Skeletal muscle tissue (tissue), 4 donors: ENCODE data around the gene IL1A. TPM values are rescaled to one million over a fixed set of nuclear protein-coding genes. Genes with fewer than 3 reads are reported as not detected.

Source experiments
- H3K27ac ChIP-seq: one replicate; pipeline ENCODE4 v1.7.0; 2013; ENCODE audit warnings: mild to moderate bottlenecking, low read depth, low read length, inconsistent platforms
- H3K27me3 ChIP-seq, 3 donors: one replicate each; pipeline ENCODE4 v1.7.0; 2013; ENCODE audit warnings: low read length in 3 of 3; ENCODE audit not compliant: control insufficient read depth in 3 of 3, insufficient read depth in 3 of 3
- H3K36me3 ChIP-seq, 3 donors: one replicate each; pipeline ENCODE4 v1.7.0; 2013; ENCODE audit warnings: low read length in 3 of 3; ENCODE audit not compliant: control insufficient read depth in 3 of 3, insufficient read depth in 3 of 3
- H3K4me1 ChIP-seq, 3 donors: one replicate each; pipeline ENCODE4 v1.7.0; 2013; ENCODE audit warnings: low read length in 3 of 3, mild to moderate bottlenecking in 3 of 3; ENCODE audit not compliant: control insufficient read depth in 3 of 3, insufficient read depth in 3 of 3
- H3K4me3 ChIP-seq, 3 donors: one replicate each; pipeline ENCODE4 v1.7.0; 2013; ENCODE audit warnings: low read length in 3 of 3
- H3K9ac ChIP-seq, 3 donors: one replicate each; pipeline ENCODE4 v1.7.0; 2013; ENCODE audit warnings: low read length in 3 of 3, mild to moderate bottlenecking in 3 of 3, moderate library complexity in 2 of 3, low read depth in 1 of 3
- H3K9me3 ChIP-seq, 3 donors: one replicate each; pipeline ENCODE4 v1.7.0; 2013; ENCODE audit warnings: low read length in 3 of 3; ENCODE audit not compliant: control insufficient read depth in 3 of 3
- total RNA-seq: library from RNA; depleted of rRNA; stranded (reverse); fragments of >200 nt; gene quantifications from one replicate; pipeline ENCODE4 v1.2.3, GENCODE V29; 2014
- donor health status: Osteomylitis.

IL1A gene
- total RNA-seq, 1 donor from 2014 or later, result not detected

- Histone ChIP-seq H3K9me3 (no peaks in the 10 kb centered on the region), H3K9ac (no peak overlapping the region), H3K4me1 (no peaks in the 10 kb centered on the region), H3K27ac (no peak overlapping the region), H3K36me3 (no peaks in the 10 kb centered on the region), H3K27me3 (no peaks in the 10 kb centered on the region), H3K4me3 (no peak overlapping the region)
Measured at GRCh38 chr2:112805542-112805941, 21.2 kb upstream of the IL1A start.

GRCh38 chr2:112803691-112804521 is 19.6 kb upstream of the IL1A start:
- H3K9me3 ChIP-seq, result no peaks in the 10 kb centered on the region
- no peak overlapping the region for H3K9ac ChIP-seq
- H3K36me3 ChIP-seq, result no peaks in the 10 kb centered on the region
- H3K27me3 ChIP-seq, result no peaks in the 10 kb centered on the region
- H3K4me3 ChIP-seq, result no peak overlapping the region
- no peaks in the 10 kb centered on the region for H3K4me1 ChIP-seq
- no peak overlapping the region for H3K27ac ChIP-seq

- Histone ChIP-seq H3K4me3 (no peak overlapping the region), H3K9ac (no peak overlapping the region), H3K27me3 (peaks cover 0 to 4% (median 0%) of the 10 kb centered on the region in 3 donors), H3K4me1 (no peaks in the 10 kb centered on the region), H3K27ac (no peak overlapping the region), H3K9me3 (no peaks in the 10 kb centered on the region), H3K36me3 (no peaks in the 10 kb centered on the region)
Measured at GRCh38 chr2:112800881-112801583, 16.7 kb upstream of the IL1A start.

- H3K4me3 ChIP-seq, result no peak overlapping the region
- H3K4me1 ChIP-seq, result no peaks in the 10 kb centered on the region
- H3K9me3 ChIP-seq, result no peaks in the 10 kb centered on the region
- no peak overlapping the region for H3K9ac ChIP-seq
- no peak overlapping the region for H3K27ac ChIP-seq
- peaks cover 0 to 4% (median 0%) of the 10 kb centered on the region in 3 donors for H3K27me3 ChIP-seq
- no peaks in the 10 kb centered on the region for H3K36me3 ChIP-seq
Measured at GRCh38 chr2:112798979-112799975, 15.0 kb upstream of the IL1A start.

- no peak overlapping the region for H3K4me3 ChIP-seq
- no peaks in the 10 kb centered on the region for H3K9me3 ChIP-seq
- H3K27me3 ChIP-seq, result peaks cover 0 to 4% (median 0%) of the 10 kb centered on the region in 3 donors
- H3K36me3 ChIP-seq, result no peaks in the 10 kb centered on the region
- H3K4me1 ChIP-seq, result no peaks in the 10 kb centered on the region
- H3K9ac ChIP-seq, result no peak overlapping the region
- H3K27ac ChIP-seq, result no peak overlapping the region
Measured at GRCh38 chr2:112796486-112796885, 12.2 kb upstream of the IL1A start.

- Histone ChIP-seq H3K9me3 (no peaks in the 10 kb centered on the region), H3K4me1 (no peaks in the 10 kb centered on the region), H3K4me3 (no peak overlapping the region), H3K9ac (no peak overlapping the region), H3K27me3 (peaks cover 0 to 4% (median 0%) of the 10 kb centered on the region in 3 donors), H3K27ac (no peak overlapping the region), H3K36me3 (no peaks in the 10 kb centered on the region)
Measured at GRCh38 chr2:112795774-112796173, 11.5 kb upstream of the IL1A start.

GRCh38 chr2:112794841-112795240 is 10.5 kb upstream of the IL1A start:
- H3K36me3 ChIP-seq, result no peaks in the 10 kb centered on the region
- no peaks in the 10 kb centered on the region for H3K9me3 ChIP-seq
- H3K27ac ChIP-seq, result no peak overlapping the region
- no peaks in the 10 kb centered on the region for H3K4me1 ChIP-seq
- peaks cover 0 to 4% (median 0%) of the 10 kb centered on the region in 3 donors for H3K27me3 ChIP-seq
- H3K9ac ChIP-seq, result no peak overlapping the region
- no peak overlapping the region for H3K4me3 ChIP-seq

- Histone ChIP-seq H3K9me3 (no peaks in the 10 kb centered on the region), H3K4me1 (no peaks in the 10 kb centered on the region), H3K27ac (no peak overlapping the region), H3K4me3 (no peak overlapping the region), H3K27me3 (peaks cover 0 to 4% (median 0%) of the 10 kb centered on the region in 3 donors), H3K9ac (no peak overlapping the region), H3K36me3 (no peaks in the 10 kb centered on the region)
Measured at GRCh38 chr2:112794131-112794733, 9.9 kb upstream of the IL1A start.

GRCh38 chr2:112793449-112793978 is 9.2 kb upstream of the IL1A start:
- Histone ChIP-seq H3K4me1 (no peaks in the 10 kb centered on the region), H3K9ac (no peak overlapping the region), H3K36me3 (no peaks in the 10 kb centered on the region), H3K27ac (no peak overlapping the region), H3K4me3 (no peak overlapping the region), H3K27me3 (peaks cover 0 to 4% (median 0%) of the 10 kb centered on the region in 3 donors), H3K9me3 (no peaks in the 10 kb centered on the region)
